GM21367 (cell line): ENCODE results near the gene FIGN.

Experiments used
- ATAC-seq: cut with Tn5 transposase; IDR thresholded peaks from one replicate; pipeline ENCODE4 v1.9.1; 2021; ENCODE audit not compliant: unreplicated experiment

Gene FIGN

GRCh38 chr2:163737563-163737962 is 1.8 kb upstream of the FIGN start:
- no peak for ATAC-seq

- no peak for ATAC-seq
These were observed 1.3 kb upstream of the FIGN start for GRCh38 chr2:163737190-163737439.

- no peak for ATAC-seq
These were observed 803 bp upstream of the FIGN start for GRCh38 chr2:163736433-163737189.

GRCh38 chr2:163734881-163735684 is 725 bp downstream of the FIGN start:
- no peak for ATAC-seq

GRCh38 chr2:163734401-163734800 is 1.4 kb downstream of the FIGN start:
- no peak for ATAC-seq

DNA sequence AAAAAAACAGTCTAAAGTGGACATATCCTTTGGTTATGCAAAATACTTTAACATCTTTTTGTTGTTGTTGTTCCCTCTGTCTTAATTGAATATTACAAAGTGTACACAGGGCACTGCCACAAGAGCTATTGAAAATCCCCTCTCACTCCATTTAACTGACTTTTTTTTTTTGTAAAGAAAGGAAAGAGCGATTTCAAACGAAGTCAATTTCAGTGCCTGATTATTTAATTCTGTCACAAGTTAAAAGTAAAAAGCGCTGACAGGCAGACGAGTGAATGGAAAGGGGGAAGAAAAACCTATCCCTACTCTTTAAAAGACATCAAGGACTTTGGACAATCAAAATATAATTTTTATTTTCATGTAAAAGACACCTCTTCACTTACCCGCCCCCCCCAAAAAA is 1.9 kb downstream of the FIGN start:
- no peak for ATAC-seq

- no peak for ATAC-seq
These were observed 2.4 kb downstream of the FIGN start for GRCh38 chr2:163733301-163733938.

GRCh38 chr2:163732727-163733126 is 3.1 kb downstream of the FIGN start:
- no peak for ATAC-seq

- ATAC-seq, result no peak
These were observed 4.1 kb downstream of the FIGN start for GRCh38 chr2:163731735-163732134.

- ATAC-seq, result no peak
These were observed 5.3 kb downstream of the FIGN start for GRCh38 chr2:163730556-163730955.

GRCh38 chr2:163729636-163730273 is 6.1 kb downstream of the FIGN start:
- no peak for ATAC-seq

- ATAC-seq, result no peak
These were observed 11.9 kb downstream of the FIGN start for GRCh38 chr2:163723881-163724280.

GRCh38 chr2:163723348-163723747 is 12.5 kb downstream of the FIGN start:
- no peak for ATAC-seq

DNA sequence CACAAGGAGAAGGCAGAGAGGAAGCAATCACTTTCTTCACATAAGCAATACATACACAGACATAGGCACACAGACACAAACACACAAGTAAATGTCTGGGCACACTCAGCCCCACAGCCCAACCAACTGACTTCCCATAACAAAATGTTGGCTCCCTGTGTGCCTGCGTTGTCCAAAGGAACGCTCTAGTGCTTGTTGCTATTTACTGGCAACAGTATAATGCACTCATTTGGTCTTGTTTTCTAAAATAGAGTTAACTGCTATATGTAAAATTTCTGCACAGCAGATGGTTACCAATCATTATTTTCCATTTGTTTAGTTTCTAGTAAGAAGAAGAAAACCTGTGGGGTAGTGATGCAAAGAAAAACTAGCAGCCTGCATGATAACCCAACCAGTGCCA is 16.5 kb downstream of the FIGN start:
- no peak for ATAC-seq

- ATAC-seq, result no peak
These were observed 17.7 kb downstream of the FIGN start for GRCh38 chr2:163717993-163718680.

- no peak for ATAC-seq
These were observed 18.3 kb downstream of the FIGN start for GRCh38 chr2:163717515-163717914.

- ATAC-seq, result no peak
These were observed 19.7 kb downstream of the FIGN start for GRCh38 chr2:163716101-163716500.

- no peak for ATAC-seq
These were observed 20.1 kb downstream of the FIGN start for GRCh38 chr2:163715668-163716067.

- no peak for ATAC-seq
These were observed 20.6 kb downstream of the FIGN start for GRCh38 chr2:163715199-163715598.

DNA sequence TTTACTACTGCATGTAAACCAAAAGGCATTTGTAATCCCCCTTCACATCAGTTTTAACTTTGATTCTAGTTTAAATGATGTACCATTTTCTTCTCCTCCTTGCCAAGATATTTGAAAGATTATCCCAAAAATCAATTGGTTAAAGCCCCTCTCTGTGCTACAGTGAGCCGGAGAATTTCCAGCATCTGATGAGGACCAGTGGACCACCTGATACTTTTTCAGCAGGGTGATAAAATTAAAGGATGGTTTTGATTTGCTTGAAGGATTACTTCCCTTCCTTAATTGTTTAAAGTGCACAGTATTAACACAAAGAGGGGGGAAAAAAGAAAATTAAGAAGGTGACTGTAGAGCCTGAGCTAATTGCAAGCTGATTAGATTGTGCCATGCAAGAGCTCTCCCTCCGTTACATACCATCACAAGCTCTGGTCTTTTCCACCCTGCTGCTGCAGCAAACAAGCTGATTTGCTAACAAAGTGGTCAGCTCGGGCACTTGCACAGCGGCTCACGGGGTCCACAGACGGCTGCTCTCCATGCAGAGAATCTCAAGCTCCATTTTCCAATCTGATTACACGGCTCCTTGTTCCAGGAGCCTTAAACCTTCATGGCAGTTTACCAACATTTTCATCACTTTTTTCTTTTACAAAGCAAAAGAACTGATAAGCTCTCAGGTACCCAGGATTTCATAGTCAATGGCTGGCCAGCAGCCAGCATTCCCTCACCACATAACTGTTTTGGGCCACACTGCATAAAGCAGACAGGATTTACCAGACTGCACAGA is 22.1 kb downstream of the FIGN start:
- no peak for ATAC-seq
